ENCODE measurements around the gene PRKAR2B.
"Not testable (repeated sequence)": the region's sequence is repeated elsewhere in the genome, so short reads cannot be mapped to it uniquely, and the experiment has no call there.

The PRKAR2B gene

DNA sequence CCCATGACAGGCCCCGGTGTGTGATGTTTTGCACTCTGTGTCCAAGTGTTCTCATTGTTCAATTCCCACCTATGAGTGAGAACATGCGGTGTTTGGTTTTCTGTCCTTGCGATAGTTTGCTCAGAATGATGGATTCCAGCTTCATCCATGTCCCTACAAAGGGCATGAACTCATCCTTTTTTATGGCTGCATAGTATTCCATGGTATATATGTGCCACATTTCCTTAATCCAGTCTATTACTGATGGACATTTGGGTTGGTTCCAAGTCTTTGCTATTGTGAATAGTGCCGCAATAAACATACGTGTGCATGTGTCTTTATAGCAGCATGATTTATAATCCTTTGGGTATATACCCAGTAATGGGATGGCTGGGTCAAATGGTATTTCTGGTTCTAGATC is 49.2 kb downstream of the PRKAR2B start:
- H3K4me1 Mint-ChIP-seq, H3K27ac Mint-ChIP-seq, H3K9me3 Mint-ChIP-seq, CTCF ChIA-PET, H3K36me3 Mint-ChIP-seq, DNase-seq, H3K4me3 Mint-ChIP-seq, H3K27me3 Mint-ChIP-seq: not testable (repeated sequence)

- H3K4me3 Mint-ChIP-seq, CTCF ChIA-PET, H3K27me3 Mint-ChIP-seq, H3K4me1 Mint-ChIP-seq, H3K9me3 Mint-ChIP-seq, H3K27ac Mint-ChIP-seq, H3K36me3 Mint-ChIP-seq, DNase-seq: not testable (repeated sequence)
Observed at GRCh38 chr7:107099154-107099553, 54.6 kb downstream of the PRKAR2B start.

DNA sequence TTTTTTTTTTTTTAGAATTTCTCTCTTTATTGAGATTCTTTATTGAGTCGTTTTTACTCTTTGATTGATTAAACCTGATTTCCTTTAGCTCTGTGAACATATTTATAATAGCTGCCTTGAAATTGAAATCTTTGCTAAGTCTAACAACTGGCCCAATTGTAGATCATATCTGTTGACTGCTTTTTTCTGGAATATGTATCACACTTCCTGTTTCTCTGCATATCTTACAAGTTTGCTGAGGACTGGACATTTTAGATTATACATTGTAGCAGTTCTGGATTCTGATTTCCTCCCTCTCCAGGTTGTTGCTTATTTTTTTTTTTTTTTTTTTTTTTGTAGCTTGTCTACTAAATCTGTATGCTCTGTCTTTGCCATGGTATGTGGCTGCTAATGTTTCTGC is 56.3 kb downstream of the PRKAR2B start:
- H3K27ac Mint-ChIP-seq, result no peak overlapping the region
- H3K4me1 Mint-ChIP-seq, result peaks cover 5% of the 10 kb centered on the region
- no peaks in the 10 kb centered on the region for H3K36me3 Mint-ChIP-seq
- H3K27me3 Mint-ChIP-seq, result peaks cover 9% of the 10 kb centered on the region
- peaks cover 3% of the 10 kb centered on the region for H3K9me3 Mint-ChIP-seq
- DNase-seq, result no peak
- CTCF ChIA-PET, result interaction anchor here (0.5 kb wide), 1 partner anchor 66 kb away, joined by 3 read pairs; no protein-coding TSS in a partner anchor
- H3K4me3 Mint-ChIP-seq, result no peak overlapping the region

DNA sequence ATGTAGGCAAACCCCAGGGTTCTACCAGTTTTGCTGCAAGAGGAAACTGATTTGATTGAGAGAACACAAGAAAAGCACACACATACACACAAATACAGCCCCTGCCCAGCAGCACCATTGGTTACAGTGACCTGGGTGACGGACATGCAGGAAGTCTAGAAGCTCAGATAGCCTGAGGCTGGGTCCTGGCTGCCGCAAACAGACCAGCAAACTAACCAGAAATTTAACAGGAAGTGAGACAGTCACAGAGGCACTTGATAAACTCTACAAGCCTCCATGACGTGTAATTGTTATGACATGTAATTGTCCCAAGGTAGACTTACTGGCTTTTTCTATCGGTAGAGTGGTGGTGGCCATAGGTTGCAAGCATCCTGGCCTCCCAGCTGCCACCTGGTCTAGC is 58.9 kb downstream of the PRKAR2B start:
- Mint-ChIP-seq H3K9me3 (peaks cover 3% of the 10 kb centered on the region), H3K36me3 (no peaks in the 10 kb centered on the region), H3K27me3 (peaks cover 9% of the 10 kb centered on the region), H3K4me3 (no peak overlapping the region), H3K27ac (no peak overlapping the region), H3K4me1 (peaks cover 5% of the 10 kb centered on the region)
- CTCF ChIA-PET, result no interaction called here
- DNase-seq, result no peak

GRCh38 chr7:107104801-107105200 is 60.3 kb downstream of the PRKAR2B start:
- Mint-ChIP-seq H3K27ac (no peak overlapping the region), H3K4me3 (no peak overlapping the region), H3K9me3 (peaks cover under 1% of the 10 kb centered on the region), H3K36me3 (no peaks in the 10 kb centered on the region), H3K27me3 (peaks cover 5% of the 10 kb centered on the region), H3K4me1 (peaks cover 5% of the 10 kb centered on the region)
- CTCF ChIA-PET, result interaction anchor here (0.8 kb wide), 1 partner anchor 59 kb away, joined by 3 read pairs; no protein-coding TSS in a partner anchor
- no peak for DNase-seq

DNA sequence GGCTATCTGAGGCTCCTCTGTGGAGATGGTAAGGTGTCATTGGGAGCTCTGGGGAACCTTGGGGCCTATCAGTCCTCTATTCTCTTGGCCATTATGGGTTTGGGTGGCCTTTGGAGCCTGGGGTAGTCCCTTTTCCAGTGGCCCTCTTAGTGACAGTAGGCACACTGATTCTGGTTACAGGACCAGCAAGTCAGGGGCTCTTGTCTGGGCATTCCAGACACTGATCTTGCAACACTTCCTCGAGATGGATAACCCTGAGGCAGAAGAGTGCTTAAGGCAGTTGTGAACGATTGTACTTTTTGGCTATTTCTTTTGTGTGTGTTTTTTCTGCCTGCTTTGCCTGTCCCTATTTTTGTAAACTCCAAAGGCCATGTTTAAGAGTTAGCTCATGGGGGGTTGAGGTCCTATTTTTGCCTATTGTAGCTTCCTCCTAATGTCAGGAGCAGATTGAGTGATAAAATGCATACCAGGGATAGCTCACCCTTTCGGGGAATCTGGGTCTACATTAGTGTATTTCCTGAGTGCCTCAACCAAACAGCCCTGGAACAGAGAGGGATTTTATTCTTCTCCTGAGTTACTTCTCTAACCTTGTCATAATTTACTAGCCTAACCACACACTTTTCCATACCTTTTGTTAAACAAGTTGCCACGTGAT is 61.2 kb downstream of the PRKAR2B start:
- Mint-ChIP-seq H3K27ac (no peak overlapping the region), H3K4me1 (peaks cover 5% of the 10 kb centered on the region), H3K9me3 (no peaks in the 10 kb centered on the region), H3K36me3 (no peaks in the 10 kb centered on the region), H3K27me3 (peaks cover 5% of the 10 kb centered on the region), H3K4me3 (no peak overlapping the region)
- CTCF ChIA-PET, result no interaction called here
- no peak for DNase-seq

DNA sequence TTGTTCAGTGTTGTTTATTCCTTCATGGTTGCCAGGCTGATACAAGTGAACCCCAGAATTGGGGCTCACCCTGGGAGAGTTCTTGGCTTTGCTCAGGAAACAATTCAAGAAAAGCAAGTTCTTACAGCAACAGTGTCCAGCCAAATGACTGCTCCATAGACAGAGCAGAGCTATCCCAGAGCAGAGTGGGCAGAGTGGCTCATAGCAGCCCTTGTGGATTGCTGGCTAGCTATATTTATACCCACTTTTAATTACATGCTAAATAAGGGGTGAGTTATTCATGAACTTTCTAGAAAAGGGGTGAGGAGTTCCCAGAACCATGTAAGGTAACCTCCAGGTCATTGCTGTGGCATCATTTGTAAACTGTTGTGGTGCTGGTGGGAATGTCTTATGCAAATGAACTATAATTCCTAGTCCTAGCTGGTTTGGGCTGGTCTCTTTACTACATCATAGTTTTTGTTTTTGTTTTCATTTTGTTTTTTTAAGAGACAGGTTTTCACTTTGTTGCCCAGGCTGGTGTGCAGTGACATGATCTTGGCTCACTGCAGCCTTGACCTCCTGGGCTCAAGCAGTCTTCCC is 64.4 kb downstream of the PRKAR2B start:
- CTCF ChIA-PET, result no interaction called here
- no peak overlapping the region for H3K4me3 Mint-ChIP-seq
- H3K27me3 Mint-ChIP-seq, result no peaks in the 10 kb centered on the region
- DNase-seq, result no peak
- H3K27ac Mint-ChIP-seq, result no peak overlapping the region
- H3K36me3 Mint-ChIP-seq, result no peaks in the 10 kb centered on the region
- no peaks in the 10 kb centered on the region for H3K9me3 Mint-ChIP-seq
- no peaks in the 10 kb centered on the region for H3K4me1 Mint-ChIP-seq

- DNase-seq, result no peak
- CTCF ChIA-PET, result no interaction called here
- H3K27me3 Mint-ChIP-seq, result no peaks in the 10 kb centered on the region
- no peaks in the 10 kb centered on the region for H3K4me1 Mint-ChIP-seq
- no peak overlapping the region for H3K4me3 Mint-ChIP-seq
- no peaks in the 10 kb centered on the region for H3K36me3 Mint-ChIP-seq
- H3K9me3 Mint-ChIP-seq, result no peaks in the 10 kb centered on the region
- no peak overlapping the region for H3K27ac Mint-ChIP-seq
Observed at GRCh38 chr7:107109955-107110354, 65.5 kb downstream of the PRKAR2B start.

- H3K4me3 Mint-ChIP-seq, result no peak overlapping the region
- H3K27me3 Mint-ChIP-seq, result no peaks in the 10 kb centered on the region
Observed at GRCh38 chr7:107111196-107111595, 66.7 kb downstream of the PRKAR2B start.

GRCh38 chr7:107113866-107114265 is 69.4 kb downstream of the PRKAR2B start:
- H3K4me1 Mint-ChIP-seq, result no peaks in the 10 kb centered on the region
- H3K27ac Mint-ChIP-seq, result no peak overlapping the region
- CTCF ChIA-PET, result no interaction called here
- H3K9me3 Mint-ChIP-seq, result no peaks in the 10 kb centered on the region
- DNase-seq, result no peak
- H3K36me3 Mint-ChIP-seq, result no peaks in the 10 kb centered on the region
- no peaks in the 10 kb centered on the region for H3K27me3 Mint-ChIP-seq
- no peak overlapping the region for H3K4me3 Mint-ChIP-seq

More at GRCh38 chr7:107111196-107111595, 66.7 kb downstream of the PRKAR2B start:
- no peak overlapping the region for H3K27ac Mint-ChIP-seq
- CTCF ChIA-PET, result no interaction called here
- H3K36me3 Mint-ChIP-seq, result no peaks in the 10 kb centered on the region
- DNase-seq, result no peak
- no peaks in the 10 kb centered on the region for H3K4me1 Mint-ChIP-seq
- no peaks in the 10 kb centered on the region for H3K9me3 Mint-ChIP-seq

- no peak for DNase-seq
- Mint-ChIP-seq H3K4me1 (no peaks in the 10 kb centered on the region), H3K27me3 (no peaks in the 10 kb centered on the region), H3K36me3 (no peaks in the 10 kb centered on the region), H3K27ac (no peak overlapping the region), H3K9me3 (no peaks in the 10 kb centered on the region), H3K4me3 (no peak overlapping the region)
- CTCF ChIA-PET, result no interaction called here
Observed at GRCh38 chr7:107115114-107115513, 70.6 kb downstream of the PRKAR2B start.

DNA sequence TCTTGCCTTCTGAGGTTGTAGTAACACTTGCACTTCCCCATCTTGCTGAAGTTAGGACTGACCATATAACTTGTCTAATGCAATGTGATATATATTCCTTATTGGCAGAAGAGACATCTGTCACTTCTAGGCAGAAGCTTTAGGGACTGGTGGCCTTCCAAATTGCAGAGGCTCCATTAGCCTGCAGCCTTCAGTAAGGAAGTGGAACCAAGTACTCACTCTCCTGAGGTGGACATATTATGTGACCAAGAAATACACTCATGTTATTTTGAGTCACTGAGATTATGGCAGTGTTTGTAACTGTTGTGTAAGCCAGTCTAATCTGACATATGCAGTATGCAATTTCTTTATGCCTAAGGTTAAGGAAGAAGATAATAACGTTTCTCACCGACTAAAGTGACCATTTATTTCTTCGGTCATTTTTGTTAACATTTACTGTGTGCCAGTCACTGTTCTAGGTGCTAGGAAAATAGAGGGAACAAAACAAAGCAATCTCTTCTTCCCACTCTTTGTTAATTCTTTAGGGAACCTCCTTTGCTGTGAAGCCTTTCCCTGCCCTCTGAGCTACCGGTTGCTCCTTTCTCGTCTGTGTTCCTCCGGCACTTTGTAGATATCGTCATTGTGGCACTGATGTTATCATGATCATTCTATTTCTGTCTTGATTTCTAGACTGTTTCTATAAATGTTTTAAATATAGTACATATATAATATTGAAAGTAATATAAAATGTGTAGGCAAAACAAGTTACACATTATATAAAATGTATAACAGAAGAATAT is 71.4 kb downstream of the PRKAR2B start:
- Mint-ChIP-seq H3K9me3 (no peaks in the 10 kb centered on the region), H3K27ac (no peak overlapping the region), H3K4me1 (no peaks in the 10 kb centered on the region), H3K4me3 (no peak overlapping the region), H3K27me3 (no peaks in the 10 kb centered on the region), H3K36me3 (no peaks in the 10 kb centered on the region)
- CTCF ChIA-PET, result no interaction called here
- DNase-seq, result no peak

DNA sequence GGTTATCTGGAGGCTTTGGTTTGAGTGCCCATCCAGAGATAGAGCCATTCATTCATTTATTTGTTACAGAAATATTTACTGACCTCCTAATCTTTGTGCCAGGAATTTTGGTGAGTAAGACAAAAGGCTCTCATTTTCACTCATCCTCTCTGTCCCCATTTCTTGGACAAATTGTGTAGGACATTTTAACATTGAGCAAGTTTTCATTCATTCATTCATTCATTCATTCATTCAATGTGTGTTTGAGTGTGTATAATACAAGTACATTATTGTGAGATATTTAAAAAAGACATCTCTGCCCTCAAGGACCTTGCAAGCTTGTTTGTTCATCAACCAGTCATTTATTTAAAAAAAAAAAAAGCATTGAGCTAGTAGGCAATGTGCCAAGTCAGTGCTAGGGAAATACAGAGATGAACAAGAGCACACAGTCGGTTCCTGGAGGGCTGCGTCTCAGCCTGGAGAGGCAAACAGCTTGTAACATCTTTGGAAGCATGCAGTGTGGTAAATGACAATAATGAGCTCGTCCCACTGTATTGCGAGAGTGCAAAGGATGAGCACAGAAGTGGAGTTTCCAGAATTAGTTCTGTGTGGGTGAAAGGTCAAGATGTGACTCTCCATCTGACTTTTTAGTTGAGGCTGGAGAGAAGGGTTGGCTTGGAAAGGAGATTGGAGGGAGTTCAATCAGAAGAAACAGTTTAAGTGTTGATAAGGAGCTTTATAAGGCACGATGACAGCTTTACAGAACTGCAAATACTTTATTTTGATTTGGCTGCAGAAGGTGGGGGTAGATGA is 73.8 kb downstream of the PRKAR2B start:
- no peaks in the 10 kb centered on the region for H3K4me1 Mint-ChIP-seq
- CTCF ChIA-PET, result no interaction called here
- no peak overlapping the region for H3K4me3 Mint-ChIP-seq
- H3K27ac Mint-ChIP-seq, result no peak overlapping the region
- no peaks in the 10 kb centered on the region for H3K27me3 Mint-ChIP-seq
- no peak for DNase-seq
- H3K9me3 Mint-ChIP-seq, result no peaks in the 10 kb centered on the region
- H3K36me3 Mint-ChIP-seq, result no peaks in the 10 kb centered on the region

DNA sequence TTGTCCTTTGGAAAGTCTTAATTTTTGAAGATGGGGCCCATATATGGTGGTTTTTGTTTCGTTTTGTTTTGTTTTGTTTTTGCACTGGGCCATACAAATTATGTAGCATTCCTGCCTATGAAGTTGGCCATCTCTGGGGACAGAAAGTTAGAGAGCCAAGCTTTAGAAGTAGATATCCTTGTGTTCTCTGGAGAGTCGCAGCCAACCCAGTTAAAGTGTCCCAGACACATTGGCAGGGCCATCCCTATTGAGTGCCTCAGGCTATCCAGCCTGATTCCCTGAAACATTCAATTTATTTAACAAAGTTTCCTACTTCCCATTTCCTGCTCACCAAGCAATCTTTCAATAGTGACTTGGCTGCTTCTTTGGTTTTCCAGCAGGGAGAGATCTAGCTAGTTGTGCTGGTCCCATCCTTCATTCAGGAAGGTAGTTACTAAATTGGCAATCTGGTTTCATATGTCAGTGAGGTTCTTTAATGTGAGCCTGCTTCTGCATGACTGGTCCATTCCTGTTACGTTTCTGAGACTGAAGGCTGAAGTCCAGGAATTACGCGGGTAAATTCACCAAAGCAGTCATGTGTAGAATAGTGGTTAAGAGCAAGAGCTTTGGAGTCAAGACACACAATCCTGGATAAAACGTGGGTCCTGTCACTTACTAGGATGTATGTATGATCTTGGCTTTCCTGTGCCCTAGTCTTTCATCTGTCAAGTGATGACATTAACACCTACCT is 75.0 kb downstream of the PRKAR2B start:
- no peaks in the 10 kb centered on the region for H3K36me3 Mint-ChIP-seq
- no peaks in the 10 kb centered on the region for H3K9me3 Mint-ChIP-seq
- no peak overlapping the region for H3K4me3 Mint-ChIP-seq
- no peak overlapping the region for H3K27ac Mint-ChIP-seq
- CTCF ChIA-PET, result no interaction called here
- H3K4me1 Mint-ChIP-seq, result no peaks in the 10 kb centered on the region
- H3K27me3 Mint-ChIP-seq, result no peaks in the 10 kb centered on the region
- DNase-seq, result no peak
